Putamen (tissue), 1 donor: Measurements from ENCODE around the gene PPFIA4.

Experiments
- DNase-seq: peaks from one replicate; pipeline ENCODE4 v3.0.0-alpha.2; 2016; ENCODE audit warnings: low spot score

Gene PPFIA4

GRCh38 chr1:203040513-203041275, 14.4 kb downstream of the PPFIA4 start:
- DNase-seq = no peak

DNA sequence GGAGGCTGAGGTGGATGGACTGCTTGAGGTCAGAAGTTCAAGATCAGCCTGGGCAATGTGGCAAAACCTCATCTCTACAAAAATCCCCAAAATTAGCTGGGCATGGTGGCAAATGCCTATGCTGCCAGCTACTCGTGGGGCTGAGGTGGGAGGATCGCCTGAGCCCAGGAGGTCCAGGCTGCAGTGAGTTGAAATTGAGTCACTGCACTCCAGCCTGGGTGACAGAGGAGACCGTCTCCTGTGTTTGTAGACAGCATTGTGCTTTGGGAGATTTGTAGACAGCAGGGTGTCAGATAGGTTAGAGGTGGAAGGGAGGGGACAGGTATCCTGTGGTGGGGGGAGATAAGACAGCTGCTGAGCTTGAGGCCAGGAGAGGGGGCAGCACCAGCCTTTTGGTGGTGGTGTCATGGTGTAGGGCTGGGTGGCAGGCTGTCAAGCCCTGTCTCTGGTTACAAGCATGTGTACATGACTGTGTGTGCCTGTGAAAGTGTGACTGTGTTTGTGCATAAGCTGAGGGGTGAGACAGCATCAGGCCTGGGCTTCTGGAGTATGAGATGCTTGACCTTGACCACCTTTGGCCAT, 15.2 kb downstream of the PPFIA4 start:
- DNase-seq = no peak

DNA sequence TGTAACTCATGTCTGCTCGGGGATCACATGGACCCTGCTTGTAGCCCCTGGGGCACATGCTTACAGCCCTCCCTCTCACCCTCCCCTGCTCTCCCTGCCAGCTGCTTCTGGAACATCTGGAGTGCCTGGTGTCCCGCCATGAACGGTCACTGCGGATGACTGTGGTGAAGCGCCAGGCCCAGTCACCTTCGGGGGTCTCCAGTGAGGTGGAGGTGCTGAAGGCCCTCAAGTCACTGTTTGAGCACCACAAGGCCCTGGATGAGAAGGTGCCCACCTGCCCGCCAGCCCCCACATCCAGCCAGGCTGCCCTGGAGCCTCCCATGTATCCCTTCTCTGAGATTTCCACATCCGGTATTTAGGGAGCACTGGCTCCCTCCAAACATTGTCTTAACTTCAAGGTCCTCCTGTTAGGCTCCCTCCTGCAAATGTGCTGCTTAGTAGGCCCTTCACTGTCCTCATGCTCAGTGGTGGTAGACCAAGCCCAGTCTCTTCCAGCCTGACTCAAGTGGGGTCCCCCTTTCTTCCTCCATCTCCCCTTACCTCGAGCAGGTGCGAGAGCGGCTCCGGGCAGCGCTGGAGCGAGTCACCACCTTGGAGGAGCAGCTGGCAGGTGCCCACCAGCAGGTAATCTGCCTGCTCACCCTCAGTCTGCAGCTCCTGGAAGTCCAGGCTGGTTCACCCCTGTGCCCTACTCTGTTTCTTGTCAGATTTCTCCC, 17.7 kb downstream of the PPFIA4 start:
- DNase-seq = no peak

- DNase-seq = no peak
Measured at GRCh38 chr1:203044546-203045250, 18.4 kb downstream of the PPFIA4 start.

GRCh38 chr1:203045336-203045735, 19.0 kb downstream of the PPFIA4 start:
- no peak for DNase-seq

- peak; percentile 69 for DNase-seq
Measured at GRCh38 chr1:203045821-203046594, 19.7 kb downstream of the PPFIA4 start.

DNA sequence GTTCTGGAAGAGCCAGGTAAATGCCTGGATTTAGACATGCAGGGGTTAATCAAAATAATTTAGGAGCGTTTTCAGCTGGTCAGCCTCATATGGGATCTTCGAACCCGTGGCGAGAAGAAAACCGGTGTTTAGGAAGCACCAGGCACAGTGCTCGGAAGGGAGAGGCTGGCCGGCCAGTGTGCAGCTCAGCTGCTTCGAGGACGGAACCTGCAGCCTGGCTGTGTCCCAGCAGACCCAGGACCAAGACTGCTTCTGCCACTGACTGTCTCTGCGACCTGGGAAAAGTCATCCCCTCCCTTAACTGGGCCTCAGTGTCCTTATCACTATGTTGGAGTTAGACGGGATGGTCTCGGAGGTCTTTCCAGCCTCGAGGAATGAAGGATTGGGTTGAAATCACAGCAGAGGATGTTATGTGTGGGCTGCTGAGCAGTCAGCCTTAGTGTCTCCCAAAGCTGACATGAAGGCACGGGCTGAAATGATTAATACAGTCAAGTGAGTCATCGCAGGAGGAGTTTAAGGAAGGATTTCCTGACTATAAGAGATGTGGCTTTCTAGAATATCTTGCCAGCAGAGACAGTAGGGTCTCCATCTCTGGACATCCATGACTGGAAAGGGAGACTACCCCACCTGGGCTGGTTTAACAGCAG, 20.8 kb downstream of the PPFIA4 start:
- DNase-seq = peak; percentile 62

GRCh38 chr1:203048086-203048485, 21.8 kb downstream of the PPFIA4 start:
- no peak for DNase-seq

DNA sequence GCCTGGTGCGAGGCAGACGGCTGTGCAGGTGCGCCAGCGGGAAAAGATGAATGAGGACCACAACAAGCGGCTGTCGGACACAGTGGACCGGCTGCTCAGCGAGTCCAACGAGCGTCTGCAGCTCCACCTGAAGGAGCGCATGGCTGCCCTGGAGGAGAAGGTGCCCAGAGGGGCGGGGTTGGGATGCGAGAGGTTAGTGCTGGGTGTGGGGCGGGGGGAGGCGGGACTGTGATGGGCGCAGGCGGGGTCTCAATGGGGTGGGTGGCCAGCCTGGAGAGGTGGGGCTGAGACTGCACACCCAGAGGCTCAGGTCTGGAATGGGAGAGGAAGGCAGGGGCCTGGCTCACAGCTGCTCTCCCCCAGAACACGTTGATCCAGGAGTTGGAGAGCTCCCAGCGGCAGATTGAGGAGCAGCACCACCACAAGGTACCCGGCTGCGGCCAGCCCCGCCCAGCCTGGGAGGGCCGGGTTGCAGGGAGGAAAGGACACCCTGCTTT, 22.3 kb downstream of the PPFIA4 start:
- DNase-seq = no peak

DNA sequence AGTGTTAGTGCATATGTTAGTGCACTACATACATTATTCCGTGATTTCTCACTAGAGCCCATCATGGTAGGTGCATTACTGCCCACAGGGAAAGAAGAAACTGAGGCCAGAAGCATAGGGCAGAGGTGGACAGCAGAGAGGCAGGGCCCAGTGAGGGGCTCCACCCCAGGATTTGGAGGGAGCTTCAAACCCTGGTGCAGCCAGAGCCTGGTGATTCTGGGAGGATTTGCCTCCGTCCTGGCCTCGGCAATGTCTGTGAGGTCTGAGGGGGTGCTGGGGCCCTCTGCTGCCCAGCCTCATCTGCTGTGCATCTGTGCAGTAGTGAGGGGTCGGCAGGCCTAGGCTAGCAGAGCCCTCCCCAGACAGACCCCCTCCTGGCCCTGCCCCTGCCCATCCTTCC, 22.8 kb downstream of the PPFIA4 start:
- DNase-seq = no peak

GRCh38 chr1:203049576-203050180, 23.4 kb downstream of the PPFIA4 start:
- DNase-seq = no peak

GRCh38 chr1:203050826-203051225, 24.5 kb downstream of the PPFIA4 start:
- DNase-seq = no peak

- no peak for DNase-seq
Measured at GRCh38 chr1:203051841-203052324, 25.6 kb downstream of the PPFIA4 start.

DNA sequence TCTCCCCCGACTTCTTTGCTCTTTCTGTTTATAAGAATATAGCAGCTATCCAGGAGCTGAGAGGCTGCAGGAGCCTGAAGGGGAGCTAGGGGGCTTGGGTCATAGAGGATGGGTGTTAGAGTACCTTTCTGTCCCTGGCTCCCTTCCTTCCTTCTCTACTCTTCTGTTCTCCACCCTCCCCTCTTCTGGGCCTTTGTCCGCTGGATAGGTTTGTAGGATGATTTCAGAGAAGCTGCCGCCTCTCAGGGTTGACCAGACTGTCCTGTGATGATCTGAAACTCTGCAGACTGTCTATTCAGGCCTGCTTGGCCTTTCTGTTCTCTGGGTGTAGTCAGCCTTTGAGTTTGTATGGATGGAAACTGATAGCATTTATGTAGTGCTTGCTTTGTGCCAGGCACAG, 26.3 kb downstream of the PPFIA4 start:
- DNase-seq = no peak

DNA sequence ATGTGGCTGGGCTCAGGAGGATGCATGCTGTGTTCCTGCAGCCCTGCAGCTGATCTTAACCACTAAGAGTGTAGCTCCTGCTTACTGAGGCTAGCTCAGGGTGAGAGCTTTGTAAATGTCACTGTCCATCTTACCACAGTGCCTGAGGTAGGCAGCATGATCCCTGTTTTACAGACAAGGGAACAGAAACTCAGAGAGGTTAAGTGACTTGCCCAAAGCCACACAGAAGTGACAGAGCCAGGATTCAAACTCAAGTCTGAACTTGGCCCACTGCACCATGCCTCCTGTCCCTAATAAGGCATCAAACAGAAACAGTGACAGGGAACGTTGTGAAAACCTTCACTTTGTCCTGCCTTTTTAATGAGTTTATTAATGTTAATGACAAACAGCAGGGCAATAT, 27.9 kb downstream of the PPFIA4 start:
- DNase-seq = no peak

DNA sequence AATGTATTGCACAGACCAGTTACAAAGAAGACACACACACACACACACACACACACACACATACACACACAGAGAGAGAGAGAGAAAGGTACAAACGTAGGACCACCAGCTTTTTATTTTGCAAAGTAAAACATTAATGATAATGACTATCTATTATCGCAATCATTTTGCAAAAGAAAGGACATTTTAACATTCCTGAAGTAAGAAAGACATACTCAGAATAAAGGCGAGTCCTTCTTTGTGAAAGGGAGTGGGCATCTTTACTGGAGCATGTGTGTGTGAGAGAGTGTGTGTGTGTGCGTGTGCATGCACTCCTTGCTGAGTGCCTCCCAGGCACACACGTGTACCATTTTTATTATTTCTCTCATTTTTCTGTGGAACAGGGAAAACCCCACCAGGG, 28.4 kb downstream of the PPFIA4 start:
- no peak for DNase-seq

DNA sequence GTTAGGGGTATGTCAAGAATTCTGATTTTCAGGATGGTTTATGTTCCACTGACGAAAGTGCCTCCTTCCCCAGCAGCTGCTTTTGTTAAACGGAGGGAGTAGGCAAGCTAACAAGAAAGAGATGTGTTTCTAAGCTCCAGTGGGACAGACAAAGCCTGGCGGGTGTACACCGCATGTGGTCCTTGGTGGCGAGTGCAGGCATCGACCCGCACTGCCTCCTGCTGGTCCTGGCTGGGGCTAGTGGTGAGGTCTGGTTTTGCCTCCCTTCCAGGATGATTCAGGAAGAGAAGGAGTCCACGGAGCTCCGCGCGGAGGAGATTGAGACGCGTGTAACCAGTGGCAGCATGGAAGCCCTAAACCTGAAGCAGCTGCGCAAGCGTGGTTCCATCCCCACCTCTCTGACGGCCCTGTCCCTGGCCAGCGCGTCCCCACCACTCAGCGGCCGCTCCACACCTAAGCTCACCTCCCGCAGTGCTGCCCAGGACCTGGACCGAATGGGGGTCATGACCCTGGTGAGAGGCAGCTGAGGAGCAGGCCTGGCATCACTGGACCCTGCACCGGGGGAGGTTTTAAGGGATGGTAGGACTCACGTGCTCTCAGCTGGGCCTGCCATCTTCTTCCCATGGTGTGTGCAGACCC, 29.0 kb downstream of the PPFIA4 start:
- DNase-seq = no peak

DNA sequence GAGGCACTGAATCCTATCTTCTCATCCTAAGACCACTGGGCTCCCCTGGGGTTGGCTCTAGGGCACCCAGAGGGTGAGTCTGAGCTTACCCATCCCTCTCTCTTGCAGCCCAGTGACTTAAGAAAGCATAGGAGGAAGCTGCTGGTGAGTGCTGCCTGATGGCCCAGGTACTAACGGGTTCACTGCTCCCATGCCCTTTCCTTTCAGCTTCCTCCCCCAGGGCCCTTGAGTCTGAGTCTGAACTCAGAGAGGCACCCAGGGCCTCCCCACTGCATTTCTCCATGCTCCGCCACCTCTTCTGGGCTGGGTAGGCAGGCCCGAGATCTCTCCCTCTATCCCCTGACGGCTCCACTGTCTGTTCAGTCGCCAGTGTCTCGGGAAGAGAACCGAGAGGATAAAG, 29.7 kb downstream of the PPFIA4 start:
- DNase-seq = no peak

DNA sequence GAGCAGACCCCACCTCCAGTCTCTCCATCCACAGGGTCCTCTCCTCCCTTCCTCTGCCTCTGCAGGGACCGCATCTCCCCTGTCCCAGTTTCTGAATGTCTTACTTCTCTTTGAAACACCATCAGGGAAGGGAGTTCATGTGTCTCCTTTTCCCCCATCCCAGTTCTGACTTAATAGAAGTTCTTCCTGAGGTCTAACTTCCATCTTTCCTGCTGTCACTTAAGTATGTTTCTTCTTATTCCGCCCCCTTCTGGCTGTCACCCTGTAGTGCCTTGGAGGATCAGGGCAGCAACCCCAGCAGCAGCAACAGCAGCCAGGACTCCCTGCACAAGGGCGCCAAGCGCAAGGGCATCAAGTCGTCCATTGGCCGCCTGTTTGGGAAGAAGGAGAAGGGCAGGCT, 30.2 kb downstream of the PPFIA4 start:
- no peak for DNase-seq
